ENCODE results near the gene FLII. TPM values are rescaled to one million over a fixed set of nuclear protein-coding genes. Genes with fewer than 3 reads are reported as not detected.

FLII gene
- total RNA-seq, 1 donor from 2014 or later = 517 TPM

GRCh38 chr17:18246109-18246725, 12.3 kb downstream of the FLII start:
- Histone ChIP-seq H3K27me3 (ENCODE audit: control insufficient read depth, insufficient read depth, low read length) (no peaks in the 10 kb centered on the region), H3K36me3 (ENCODE audit: control insufficient read depth, insufficient read depth, low read length) (peaks cover 41% of the 10 kb centered on the region), H3K4me3 (ENCODE audit: low read depth, low read length) (no peak overlapping the region)
- FAIRE-seq (no peak), DNase-seq (ENCODE audit: low read depth) (no peak)
- TF ChIP-seq CTCF (IDR thresholded peaks at IDR 0.05; ENCODE audit: insufficient read depth, low read length, severe bottlenecking) = no peak

GRCh38 chr17:18245038-18245776, 13.3 kb downstream of the FLII start:
- FAIRE-seq = no peak
- DNase-seq (ENCODE audit: low read depth) = no peak
- H3K27me3 ChIP-seq (ENCODE audit: control insufficient read depth, insufficient read depth, low read length) = no peaks in the 10 kb centered on the region
- no peak for TF ChIP-seq CTCF (IDR thresholded peaks at IDR 0.05; ENCODE audit: insufficient read depth, low read length, severe bottlenecking)
- peaks cover 37% of the 10 kb centered on the region for H3K36me3 ChIP-seq (ENCODE audit: control insufficient read depth, insufficient read depth, low read length)
- H3K4me3 ChIP-seq (ENCODE audit: low read depth, low read length) = no peak overlapping the region

GRCh38 chr17:18241229-18241871, 17.2 kb downstream of the FLII start:
- no peaks in the 10 kb centered on the region for H3K27me3 ChIP-seq (ENCODE audit: control insufficient read depth, insufficient read depth, low read length)
- DNase-seq (ENCODE audit: low read depth) (no peak), FAIRE-seq (no peak)
- peaks cover 41% of the 10 kb centered on the region for H3K36me3 ChIP-seq (ENCODE audit: control insufficient read depth, insufficient read depth, low read length)
- no peak for TF ChIP-seq CTCF (IDR thresholded peaks at IDR 0.05; ENCODE audit: insufficient read depth, low read length, severe bottlenecking)
- no peak overlapping the region for H3K4me3 ChIP-seq (ENCODE audit: low read depth, low read length)

GRCh38 chr17:18240449-18240848, 18.1 kb downstream of the FLII start:
- H3K4me3 ChIP-seq (ENCODE audit: low read depth, low read length) = no peak overlapping the region
- H3K36me3 ChIP-seq (ENCODE audit: control insufficient read depth, insufficient read depth, low read length) = peaks cover 33% of the 10 kb centered on the region
- FAIRE-seq = no peak

GRCh38 chr17:18238299-18238698, 20.2 kb downstream of the FLII start:
- Histone ChIP-seq H3K36me3 (ENCODE audit: control insufficient read depth, insufficient read depth, low read length) (peaks cover 32% of the 10 kb centered on the region), H3K4me3 (ENCODE audit: low read depth, low read length) (no peak overlapping the region), H3K27me3 (ENCODE audit: control insufficient read depth, insufficient read depth, low read length) (no peaks in the 10 kb centered on the region)
- TF ChIP-seq CTCF (IDR thresholded peaks at IDR 0.05; ENCODE audit: insufficient read depth, low read length, severe bottlenecking) = no peak
- DNase-seq (ENCODE audit: low read depth) = no peak
- no peak for FAIRE-seq

More at GRCh38 chr17:18240449-18240848, 18.1 kb downstream of the FLII start:
- no peaks in the 10 kb centered on the region for H3K27me3 ChIP-seq (ENCODE audit: control insufficient read depth, insufficient read depth, low read length)
- DNase-seq (ENCODE audit: low read depth) = no peak
- no peak for TF ChIP-seq CTCF (IDR thresholded peaks at IDR 0.05; ENCODE audit: insufficient read depth, low read length, severe bottlenecking)
